GM19328 (cell line): ENCODE results near the gene HACD4.
"Not testable (repeated sequence)": the region's sequence is repeated elsewhere in the genome, so short reads cannot be mapped to it uniquely, and the experiment has no call there.

Source experiments
- ATAC-seq: cut with Tn5 transposase; IDR thresholded peaks from one replicate; pipeline ENCODE4 v1.9.1; 2021; ENCODE audit warnings: mild to moderate bottlenecking, moderate library complexity; ENCODE audit not compliant: unreplicated experiment

HACD4 gene

GRCh38 chr9:20973246-20973947 lies 58.0 kb downstream of the HACD4 start:
- ATAC-seq: not testable (repeated sequence)

GRCh38 chr9:20972684-20973083 lies 58.8 kb downstream of the HACD4 start:
- ATAC-seq: no peak

GRCh38 chr9:20962536-20963225 lies 68.8 kb downstream of the HACD4 start:
- no peak for ATAC-seq

- ATAC-seq: no peak
These were observed 80.7 kb downstream of the HACD4 start for GRCh38 chr9:20950707-20951106.
